ENCODE measurements around the gene E2F2. TPM values are rescaled to one million over a fixed set of nuclear protein-coding genes. Genes with fewer than 3 reads are reported as not detected.

E2F2 gene
- total RNA-seq, 4 donors from 2014 or later, result 0.40 TPM; not detected in 3

- no peaks in the 10 kb centered on the region for H3K9me3 ChIP-seq
- DNase-seq (no peak), ATAC-seq (no peak)
- peaks cover 0 to 7% (median 5%) of the 10 kb centered on the region in 3 donors for H3K27me3 ChIP-seq
- H3K4me1 ChIP-seq, result peaks cover 23 to 25% of the 10 kb centered on the region in 2 donors
- no peak for TF ChIP-seq POLR2A (IDR thresholded peaks at IDR 0.05)
- TF ChIP-seq CTCF (IDR thresholded peaks at IDR 0.05 in 4 of 5, conservative IDR thresholded peaks at IDR 0.05 in 1 of 5), result no peak
- no peak overlapping the region for H3K27ac ChIP-seq
- H3K36me3 ChIP-seq, result no peaks in the 10 kb centered on the region
- intact Hi-C loops (cut with DNase I; ENCODE audit: low total_unique reads) (loop anchor here (5.0 kb wide), 1 partner anchor 107 kb away; the partner anchor contains the start of gene TCEA3), in situ Hi-C loops (cut with MboI; ENCODE audit: low sequenced_read_pairs in 4 of 4) (no loop called here)
- H3K4me3 ChIP-seq, result no peak overlapping the region
These were observed 1.6 kb downstream of the E2F2 start for GRCh38 chr1:23529146-23530086.

GRCh38 chr1:23528250-23528978, 2.6 kb downstream of the E2F2 start:
- ATAC-seq (peak; percentile 81 to 83), DNase-seq (peak; percentile 71 to 90)
- no peak for TF ChIP-seq CTCF (IDR thresholded peaks at IDR 0.05 in 4 of 5, conservative IDR thresholded peaks at IDR 0.05 in 1 of 5)
- TF ChIP-seq POLR2A (IDR thresholded peaks at IDR 0.05), result no peak
- in situ Hi-C loops (cut with MboI; ENCODE audit: low sequenced_read_pairs in 4 of 4), result no loop called here
- H3K27ac ChIP-seq, result peak overlapping the region; percentile 31 to 73 (median 48)
- H3K4me1 ChIP-seq, result peaks cover 23 to 25% of the 10 kb centered on the region in 2 donors
- H3K4me3 ChIP-seq, result peak overlapping the region in 1 of 4 donors; percentile 28
- peaks cover 0 to 7% (median 5%) of the 10 kb centered on the region in 3 donors for H3K27me3 ChIP-seq
- no peaks in the 10 kb centered on the region for H3K36me3 ChIP-seq
- intact Hi-C loops (cut with DNase I; ENCODE audit: low total_unique reads), result no loop called here
- H3K9me3 ChIP-seq, result no peaks in the 10 kb centered on the region

GRCh38 chr1:23527900-23528249, 3.2 kb downstream of the E2F2 start:
- peak overlapping the region in 1 of 4 donors; percentile 73 for H3K27ac ChIP-seq
- H3K4me3 ChIP-seq, result no peak overlapping the region
- H3K4me1 ChIP-seq, result peaks cover 23 to 25% of the 10 kb centered on the region in 2 donors

GRCh38 chr1:23527366-23527765, 3.7 kb downstream of the E2F2 start:
- DNase-seq, result no peak
- in situ Hi-C loops (cut with MboI; ENCODE audit: low sequenced_read_pairs in 4 of 4) (no loop called here), intact Hi-C loops (cut with DNase I; ENCODE audit: low total_unique reads) (no loop called here)
- Histone ChIP-seq H3K36me3 (no peaks in the 10 kb centered on the region), H3K4me1 (peaks cover 23 to 25% of the 10 kb centered on the region in 2 donors), H3K4me3 (no peak overlapping the region), H3K9me3 (no peaks in the 10 kb centered on the region), H3K27ac (no peak overlapping the region), H3K27me3 (peaks cover 0 to 7% (median 5%) of the 10 kb centered on the region in 3 donors)
- ATAC-seq, result no peak
- TF ChIP-seq POLR2A (IDR thresholded peaks at IDR 0.05), result no peak

More at GRCh38 chr1:23527900-23528249, 3.2 kb downstream of the E2F2 start:
- DNase-seq, result no peak
- Histone ChIP-seq H3K27me3 (peaks cover 0 to 7% (median 5%) of the 10 kb centered on the region in 3 donors), H3K9me3 (no peaks in the 10 kb centered on the region), H3K36me3 (no peaks in the 10 kb centered on the region)
- ATAC-seq, result no peak
- intact Hi-C loops (cut with DNase I; ENCODE audit: low total_unique reads), result no loop called here
- in situ Hi-C loops (cut with MboI; ENCODE audit: low sequenced_read_pairs in 4 of 4), result no loop called here
- TF ChIP-seq CTCF (IDR thresholded peaks at IDR 0.05 in 4 of 5, conservative IDR thresholded peaks at IDR 0.05 in 1 of 5) (no peak), POLR2A (IDR thresholded peaks at IDR 0.05) (no peak)

Data from gastrocnemius medialis (tissue), 4 donors.